ENCODE measurements around the gene TRIP6.

TRIP6 gene

GRCh38 chr7:100884736-100885439 is 17.7 kb downstream of the TRIP6 start:
- TF ChIP-seq, protein P1, sequence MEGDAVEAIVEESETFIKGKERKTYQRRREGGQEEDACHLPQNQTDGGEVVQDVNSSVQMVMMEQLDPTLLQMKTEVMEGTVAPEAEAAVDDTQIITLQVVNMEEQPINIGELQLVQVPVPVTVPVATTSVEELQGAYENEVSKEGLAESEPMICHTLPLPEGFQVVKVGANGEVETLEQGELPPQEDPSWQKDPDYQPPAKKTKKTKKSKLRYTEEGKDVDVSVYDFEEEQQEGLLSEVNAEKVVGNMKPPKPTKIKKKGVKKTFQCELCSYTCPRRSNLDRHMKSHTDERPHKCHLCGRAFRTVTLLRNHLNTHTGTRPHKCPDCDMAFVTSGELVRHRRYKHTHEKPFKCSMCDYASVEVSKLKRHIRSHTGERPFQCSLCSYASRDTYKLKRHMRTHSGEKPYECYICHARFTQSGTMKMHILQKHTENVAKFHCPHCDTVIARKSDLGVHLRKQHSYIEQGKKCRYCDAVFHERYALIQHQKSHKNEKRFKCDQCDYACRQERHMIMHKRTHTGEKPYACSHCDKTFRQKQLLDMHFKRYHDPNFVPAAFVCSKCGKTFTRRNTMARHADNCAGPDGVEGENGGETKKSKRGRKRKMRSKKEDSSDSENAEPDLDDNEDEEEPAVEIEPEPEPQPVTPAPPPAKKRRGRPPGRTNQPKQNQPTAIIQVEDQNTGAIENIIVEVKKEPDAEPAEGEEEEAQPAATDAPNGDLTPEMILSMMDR (conservative IDR thresholded peaks at IDR 0.05), result no peak
- H3K27ac ChIP-seq, result peak overlapping the region; percentile 99; the same call in 1 of the 2 replicates

DNA sequence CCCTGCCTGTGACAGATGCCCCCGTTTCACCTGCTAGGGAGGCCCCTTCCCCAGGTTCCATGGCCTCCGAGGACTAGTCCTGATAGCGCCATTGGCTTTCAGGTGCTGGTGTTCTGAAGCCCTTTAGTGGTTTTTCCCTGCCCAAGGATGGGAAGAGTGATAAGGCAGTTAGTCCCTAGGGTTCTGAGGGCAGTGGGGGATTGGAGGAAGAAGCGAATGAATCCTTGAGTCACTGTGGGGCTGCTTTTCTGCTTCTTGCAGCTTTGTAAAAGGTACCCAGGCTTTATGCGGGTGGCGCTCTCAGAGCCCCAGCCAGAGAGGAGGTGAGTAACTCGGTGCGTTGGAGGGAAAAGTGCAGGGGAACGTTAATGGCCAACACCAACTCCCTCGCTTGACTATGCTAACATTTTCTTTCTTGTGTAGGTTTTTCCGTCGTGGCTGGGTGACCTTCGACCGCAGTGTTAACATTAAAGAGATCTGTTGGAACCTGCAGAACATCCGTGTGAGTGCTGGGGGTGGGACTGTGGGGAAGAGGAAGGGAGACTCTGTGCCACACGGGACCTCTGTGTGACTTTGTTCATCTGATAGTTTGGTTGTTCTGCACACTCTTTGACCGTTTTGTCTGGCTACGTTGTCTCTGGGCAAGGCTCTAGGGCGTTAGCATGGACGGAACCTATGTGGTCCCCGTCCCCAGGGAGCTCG is 18.4 kb downstream of the TRIP6 start:
- TF ChIP-seq, protein P1 (conservative IDR thresholded peaks at IDR 0.05), result no peak
- H3K27ac ChIP-seq, result peak overlapping the region; percentile 99; the same call in 1 of the 2 replicates

DNA sequence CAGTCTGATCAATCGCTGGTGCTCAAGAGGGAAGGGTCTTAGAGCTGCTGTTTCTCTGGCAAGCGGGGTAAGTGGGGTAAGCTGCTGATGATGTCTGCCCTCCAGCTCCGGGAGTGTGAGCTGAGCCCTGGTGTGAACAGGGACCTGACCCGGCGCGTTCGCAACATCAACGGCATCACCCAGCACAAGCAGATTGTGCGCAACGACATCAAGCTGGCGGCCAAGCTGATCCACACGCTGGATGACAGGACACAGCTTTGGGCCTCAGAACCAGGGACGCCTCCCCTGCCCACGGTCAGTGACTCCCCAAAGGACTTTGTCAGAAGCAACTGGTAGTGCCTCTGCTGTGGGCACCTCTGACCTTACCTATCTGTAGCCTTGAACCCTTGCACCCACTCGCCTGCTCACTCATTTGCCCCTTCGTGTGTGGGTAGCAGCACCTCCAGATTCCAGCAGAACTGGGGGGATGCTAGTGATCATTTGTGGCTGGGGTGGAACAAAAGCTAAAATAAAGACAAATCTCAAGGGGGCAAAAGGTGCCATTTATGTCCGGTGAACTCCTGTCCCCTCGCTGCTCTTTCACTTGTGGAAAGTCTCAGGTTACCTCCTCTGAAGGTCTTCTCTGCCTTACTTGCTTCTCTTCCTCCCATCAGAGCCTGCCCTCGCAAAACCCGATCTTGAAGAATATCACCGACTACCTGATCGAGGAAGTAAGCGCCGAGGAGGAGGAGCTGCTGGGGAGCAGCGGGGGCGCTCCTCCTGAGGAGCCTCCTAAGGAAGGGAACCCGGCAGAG is 19.2 kb downstream of the TRIP6 start:
- H3K27ac ChIP-seq, result peak overlapping the region; percentile 99

GRCh38 chr7:100886936-100887515 is 19.8 kb downstream of the TRIP6 start:
- TF ChIP-seq, protein P1 (conservative IDR thresholded peaks at IDR 0.05), result no peak
- peak overlapping the region; percentile 99 for H3K27ac ChIP-seq

More for the DNA sequence above, 19.2 kb downstream of the TRIP6 start:
- TF ChIP-seq, protein P1 (conservative IDR thresholded peaks at IDR 0.05), result no peak

DNA sequence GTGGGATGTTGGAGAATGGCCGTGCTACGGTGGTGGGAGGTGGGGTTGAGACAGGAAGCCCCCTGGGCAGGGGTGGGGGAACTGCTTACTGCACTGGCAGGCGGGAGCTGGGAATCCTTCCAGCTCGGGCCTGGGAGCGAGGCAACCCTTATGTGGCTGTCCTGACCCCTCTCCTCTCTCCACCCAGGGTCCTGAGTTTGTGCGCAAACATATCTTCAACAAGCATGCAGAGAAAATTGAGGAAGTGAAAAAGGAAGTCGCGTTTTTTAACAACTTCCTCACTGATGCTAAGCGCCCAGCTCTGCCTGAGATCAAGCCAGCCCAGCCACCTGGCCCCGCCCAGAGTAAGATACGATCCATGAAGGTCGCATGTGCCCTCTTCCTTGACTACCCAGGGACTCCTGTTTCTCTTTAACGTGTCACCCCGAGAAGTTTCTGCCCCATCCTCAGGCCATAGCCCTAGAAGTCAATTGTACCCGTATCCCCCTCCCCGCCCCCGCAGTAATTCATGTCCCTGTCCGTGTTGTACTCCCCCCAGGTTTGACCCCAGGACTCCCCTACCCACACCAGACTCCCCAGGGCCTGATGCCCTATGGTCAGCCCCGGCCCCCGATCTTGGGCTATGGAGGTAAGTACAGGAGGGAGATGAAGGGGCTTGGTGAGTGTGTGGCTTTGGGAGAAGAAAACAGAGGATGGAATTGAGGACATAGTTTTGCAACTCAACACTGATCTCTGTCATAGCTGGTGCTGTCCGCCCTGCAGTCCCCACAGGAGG is 20.5 kb downstream of the TRIP6 start:
- peak overlapping the region; percentile 99 for H3K27ac ChIP-seq
- TF ChIP-seq, protein P1 (conservative IDR thresholded peaks at IDR 0.05), result no peak

DNA sequence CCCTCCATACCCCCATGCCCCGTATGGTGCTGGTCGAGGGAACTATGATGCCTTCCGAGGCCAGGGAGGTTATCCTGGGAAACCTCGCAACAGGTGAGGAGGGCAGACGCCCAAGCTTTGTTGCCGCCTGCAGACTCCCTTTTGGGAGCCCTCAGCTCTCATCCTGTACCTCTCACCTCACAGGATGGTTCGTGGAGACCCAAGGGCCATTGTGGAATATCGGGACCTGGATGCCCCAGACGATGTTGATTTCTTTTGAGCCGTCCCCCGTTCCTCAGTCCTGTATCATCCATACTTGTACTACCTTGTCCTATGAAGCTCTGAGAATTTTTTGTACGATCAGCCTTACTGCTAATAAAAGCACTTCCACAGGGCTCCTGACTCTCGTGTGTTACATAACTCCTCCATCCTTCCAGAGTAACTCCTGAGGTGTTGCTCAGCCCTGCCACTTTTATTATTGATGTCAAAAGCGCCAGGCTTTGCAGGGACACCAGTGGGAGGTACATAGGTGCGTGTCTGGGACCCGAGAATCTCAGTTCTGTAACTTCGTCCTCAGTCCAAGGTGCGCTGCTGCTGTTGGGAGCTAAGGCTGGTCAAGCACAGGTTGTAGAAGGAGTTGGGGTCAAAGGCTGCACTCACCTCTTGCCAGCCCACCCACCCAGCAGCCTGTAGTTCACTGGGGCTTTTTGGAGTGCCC is 21.3 kb downstream of the TRIP6 start:
- peak overlapping the region; percentile 99 for H3K27ac ChIP-seq
- TF ChIP-seq, protein P1 (conservative IDR thresholded peaks at IDR 0.05), result no peak

All from VCaP (cell line).